Measurements from ENCODE around the gene CCL25. TPM values are rescaled to one million over a fixed set of nuclear protein-coding genes. Genes with fewer than 3 reads are reported as not detected.

Gene CCL25
- total RNA-seq, 4 donors from 2014 or later, result not detected

DNA sequence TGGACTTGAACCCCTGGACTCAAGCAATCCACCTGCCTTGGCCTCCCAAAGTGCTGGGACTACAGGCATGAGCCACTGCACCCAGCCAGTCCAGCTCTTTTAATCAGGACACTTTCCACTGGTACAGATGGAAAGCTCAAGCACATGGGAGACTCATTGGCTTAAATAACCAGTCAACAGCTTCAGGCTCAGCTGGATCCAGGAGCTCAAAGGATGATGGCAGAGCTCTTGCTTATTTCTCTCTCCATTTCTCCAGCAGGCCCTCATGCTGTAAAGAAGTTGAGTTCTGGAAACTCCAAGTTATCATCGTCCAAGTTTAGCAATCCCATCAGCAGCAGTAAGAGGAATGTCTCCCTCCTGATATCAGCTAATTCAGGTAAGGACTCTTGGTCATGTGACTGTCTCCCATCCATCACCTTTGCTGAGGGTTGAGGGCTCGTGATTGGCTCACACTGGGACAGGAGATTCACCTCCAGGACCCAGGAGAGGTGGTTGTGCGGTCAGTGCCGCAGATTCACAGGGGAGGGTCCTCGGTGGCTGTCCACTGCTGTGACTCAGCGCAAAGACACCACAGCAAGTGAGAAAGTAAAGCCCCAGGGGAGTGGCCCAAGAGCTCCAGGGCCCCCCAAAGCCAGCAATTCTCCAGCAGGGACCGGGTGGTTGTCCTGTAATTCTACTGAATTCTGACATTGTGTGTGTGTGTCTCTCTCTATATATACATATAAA is 5.1 kb downstream of the CCL25 start:
- Histone ChIP-seq H3K9me3 (no peaks in the 10 kb centered on the region), H3K36me3 (no peaks in the 10 kb centered on the region), H3K27me3 (no peaks in the 10 kb centered on the region), H3K27ac (no peak overlapping the region), H3K4me3 (no peak overlapping the region), H3K4me1 (no peaks in the 10 kb centered on the region)
- intact Hi-C loops (cut with DNase I; ENCODE audit: low total_unique reads), result no loop called here
- in situ Hi-C loops (cut with MboI; ENCODE audit: low pct_ligation_motif_present in 1 of 4, low pct_unique_long_range_greater_than_20kb in 1 of 4, low sequenced_read_pairs in 3 of 4), result no loop called here
- 76 to 100% methylated on average over 1 to 7 of the region's 7 CpGs for WGBS, 2 donors (ENCODE audit: low coverage in 1 of 2)
- TF ChIP-seq POLR2AphosphoS5 (IDR thresholded peaks at IDR 0.05), result no peak
- TF ChIP-seq EP300 (IDR thresholded peaks at IDR 0.05; ENCODE audit: low read depth), result no peak
- TF ChIP-seq POLR2A (IDR thresholded peaks at IDR 0.05), result no peak
- TF ChIP-seq, protein P1, sequence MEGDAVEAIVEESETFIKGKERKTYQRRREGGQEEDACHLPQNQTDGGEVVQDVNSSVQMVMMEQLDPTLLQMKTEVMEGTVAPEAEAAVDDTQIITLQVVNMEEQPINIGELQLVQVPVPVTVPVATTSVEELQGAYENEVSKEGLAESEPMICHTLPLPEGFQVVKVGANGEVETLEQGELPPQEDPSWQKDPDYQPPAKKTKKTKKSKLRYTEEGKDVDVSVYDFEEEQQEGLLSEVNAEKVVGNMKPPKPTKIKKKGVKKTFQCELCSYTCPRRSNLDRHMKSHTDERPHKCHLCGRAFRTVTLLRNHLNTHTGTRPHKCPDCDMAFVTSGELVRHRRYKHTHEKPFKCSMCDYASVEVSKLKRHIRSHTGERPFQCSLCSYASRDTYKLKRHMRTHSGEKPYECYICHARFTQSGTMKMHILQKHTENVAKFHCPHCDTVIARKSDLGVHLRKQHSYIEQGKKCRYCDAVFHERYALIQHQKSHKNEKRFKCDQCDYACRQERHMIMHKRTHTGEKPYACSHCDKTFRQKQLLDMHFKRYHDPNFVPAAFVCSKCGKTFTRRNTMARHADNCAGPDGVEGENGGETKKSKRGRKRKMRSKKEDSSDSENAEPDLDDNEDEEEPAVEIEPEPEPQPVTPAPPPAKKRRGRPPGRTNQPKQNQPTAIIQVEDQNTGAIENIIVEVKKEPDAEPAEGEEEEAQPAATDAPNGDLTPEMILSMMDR (IDR thresholded peaks at IDR 0.05), result no peak
- DNase-seq, result no peak

DNA sequence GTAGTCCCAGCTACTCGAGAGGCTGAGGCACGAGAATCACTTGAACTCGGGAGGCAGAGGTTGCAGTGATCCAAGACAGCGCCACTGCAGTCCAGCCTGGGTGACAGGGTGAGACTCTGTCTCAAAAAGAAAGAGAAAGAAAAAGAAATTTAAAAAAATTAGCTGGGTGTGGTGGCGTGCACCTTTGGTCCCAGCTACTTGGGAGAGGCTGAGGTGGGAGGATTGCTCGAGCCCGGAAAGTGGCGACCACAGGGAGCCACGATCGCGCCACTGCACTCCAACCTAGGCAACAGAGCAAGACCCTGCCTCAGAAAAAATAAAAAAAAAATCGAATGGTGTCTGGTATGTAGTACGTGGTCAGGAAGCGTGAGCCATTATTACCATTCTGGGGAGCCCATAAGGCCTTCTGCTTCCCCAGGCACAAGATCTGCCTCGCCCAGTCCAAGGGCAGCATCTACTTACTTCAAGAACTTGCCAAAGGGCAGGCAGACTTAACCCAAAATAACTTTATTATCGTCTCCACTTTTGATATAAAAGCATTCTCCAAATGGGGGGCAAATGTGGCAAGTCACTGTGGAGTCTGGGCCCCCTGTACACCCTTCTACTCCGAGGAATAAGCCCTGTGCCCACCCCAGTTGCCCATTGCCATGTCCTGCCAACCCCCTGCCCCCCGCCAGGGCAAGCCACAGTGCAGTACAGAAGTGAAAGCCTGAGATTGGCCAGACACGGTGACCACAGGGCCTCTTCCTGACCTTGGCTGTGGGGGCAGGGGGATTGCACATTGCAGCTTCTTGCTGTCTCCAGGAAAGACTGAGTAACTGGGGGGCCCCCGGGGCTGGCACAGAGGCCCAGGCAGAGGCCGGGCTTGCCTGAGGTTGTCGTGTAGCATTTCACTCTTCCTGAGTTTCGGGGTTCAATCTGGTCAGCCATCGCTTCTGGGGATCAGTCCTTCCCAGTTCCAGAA is 12.6 kb downstream of the CCL25 start:
- Histone ChIP-seq H3K4me1 (no peaks in the 10 kb centered on the region), H3K36me3 (no peaks in the 10 kb centered on the region), H3K27ac (no peak overlapping the region), H3K9me3 (peaks cover 12 to 13% of the 10 kb centered on the region in 2 donors), H3K4me3 (no peak overlapping the region), H3K27me3 (no peaks in the 10 kb centered on the region)
- no peak for DNase-seq
- in situ Hi-C loops (cut with MboI; ENCODE audit: low pct_ligation_motif_present in 1 of 4, low pct_unique_long_range_greater_than_20kb in 1 of 4, low sequenced_read_pairs in 3 of 4), result no loop called here
- WGBS, 2 donors (ENCODE audit: low coverage in 1 of 2), result 75 to 77% methylated on average over 10 to 24 of the region's 24 CpGs
- TF ChIP-seq, protein P1 (IDR thresholded peaks at IDR 0.05), result no peak
- TF ChIP-seq POLR2AphosphoS5 (IDR thresholded peaks at IDR 0.05) (no peak), EP300 (IDR thresholded peaks at IDR 0.05; ENCODE audit: low read depth) (no peak), POLR2A (IDR thresholded peaks at IDR 0.05) (no peak)
- intact Hi-C loops (cut with DNase I; ENCODE audit: low total_unique reads), result no loop called here

DNA sequence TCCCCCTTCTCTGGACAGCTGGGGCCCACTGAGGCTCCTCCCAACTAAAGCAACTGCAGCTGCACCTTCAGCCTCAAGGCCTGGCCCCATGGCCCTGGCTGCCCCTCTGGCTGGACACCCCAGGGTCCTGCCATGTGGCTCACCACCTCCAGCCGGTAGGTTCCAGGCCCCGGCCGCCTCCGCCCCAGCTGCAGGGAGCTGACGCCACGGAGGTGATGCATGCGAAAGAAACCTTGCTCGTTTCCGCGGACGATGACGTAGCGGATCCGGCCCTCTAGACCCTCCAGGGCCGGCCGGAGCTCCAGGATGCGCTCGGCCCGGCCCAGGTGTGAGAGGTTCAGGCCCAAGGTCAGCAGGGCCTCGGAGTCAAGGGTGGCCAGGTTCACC is 13.3 kb downstream of the CCL25 start:
- Histone ChIP-seq H3K27me3 (no peaks in the 10 kb centered on the region), H3K9me3 (peaks cover 13 to 16% of the 10 kb centered on the region in 2 donors), H3K27ac (no peak overlapping the region), H3K4me3 (no peak overlapping the region), H3K4me1 (no peaks in the 10 kb centered on the region), H3K36me3 (no peaks in the 10 kb centered on the region)
- TF ChIP-seq, protein P1 (IDR thresholded peaks at IDR 0.05), result no peak
- 92 to 100% methylated on average over 1 to 20 of the region's 20 CpGs for WGBS, 2 donors (ENCODE audit: low coverage in 1 of 2)
- intact Hi-C loops (cut with DNase I; ENCODE audit: low total_unique reads) (no loop called here), in situ Hi-C loops (cut with MboI; ENCODE audit: low pct_ligation_motif_present in 1 of 4, low pct_unique_long_range_greater_than_20kb in 1 of 4, low sequenced_read_pairs in 3 of 4) (no loop called here)
- DNase-seq, result no peak

DNA sequence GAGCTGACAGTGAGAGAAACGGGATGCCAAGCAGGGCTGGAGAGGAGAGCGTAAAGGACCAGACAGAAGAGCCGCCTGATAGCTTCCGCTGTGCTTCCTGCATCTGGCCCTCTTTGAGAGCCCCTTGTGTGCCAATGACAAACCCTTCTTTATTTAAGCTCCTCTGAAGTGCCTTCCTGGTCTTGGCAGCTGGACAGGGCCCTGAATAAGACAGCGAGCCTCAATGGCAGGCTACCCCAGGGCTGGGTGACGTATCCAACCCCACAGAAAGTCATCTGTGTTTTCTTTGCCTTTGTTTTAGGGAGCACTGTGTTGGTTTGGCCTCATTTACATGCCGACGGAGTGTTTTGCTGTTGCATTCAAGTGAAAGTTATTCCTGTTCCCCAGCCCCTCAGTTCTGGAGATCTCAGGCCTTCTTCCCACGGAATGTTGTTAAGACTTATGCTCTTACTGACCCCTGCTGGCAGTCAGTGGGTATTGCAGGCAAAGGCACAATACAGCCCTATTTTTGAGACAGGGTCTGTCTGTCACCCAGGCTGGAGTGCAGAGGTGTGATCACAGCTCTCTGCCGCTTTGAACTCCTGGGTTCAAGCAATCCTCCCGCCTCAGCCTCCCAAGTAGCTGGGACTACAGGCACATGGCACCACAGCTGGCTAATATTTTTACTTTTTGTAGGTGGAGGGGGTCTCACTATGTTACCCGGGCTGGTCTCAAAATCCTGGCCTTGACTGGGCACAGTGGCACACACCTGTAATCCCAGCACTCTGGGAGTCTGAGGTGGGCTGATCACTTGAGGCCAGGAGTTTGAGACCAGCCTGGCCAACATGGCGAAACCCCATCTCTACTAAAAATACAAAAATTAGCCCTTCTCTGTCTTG is 16.8 kb downstream of the CCL25 start:
- Histone ChIP-seq H3K36me3 (no peaks in the 10 kb centered on the region), H3K4me1 (no peaks in the 10 kb centered on the region), H3K27me3 (no peaks in the 10 kb centered on the region), H3K27ac (no peak overlapping the region), H3K4me3 (no peak overlapping the region), H3K9me3 (peaks cover 13 to 16% of the 10 kb centered on the region in 2 donors)
- TF ChIP-seq, protein P1 (IDR thresholded peaks at IDR 0.05), result peak in 4 of 5 experiments; percentile 19 to 34 (median 27)
- TF ChIP-seq EP300 (IDR thresholded peaks at IDR 0.05; ENCODE audit: low read depth), result no peak
- in situ Hi-C loops (cut with MboI; ENCODE audit: low pct_ligation_motif_present in 1 of 4, low pct_unique_long_range_greater_than_20kb in 1 of 4, low sequenced_read_pairs in 3 of 4) (no loop called here), intact Hi-C loops (cut with DNase I; ENCODE audit: low total_unique reads) (no loop called here)
- DNase-seq, result no peak
- WGBS, 2 donors (ENCODE audit: low coverage in 1 of 2), result 79 to 86% methylated on average over 3 to 13 of the region's 13 CpGs

Measured in transverse colon (tissue), 4 donors.